Immature natural killer cell (primary cell): ENCODE data around the gene DNAJB12. TPM values are rescaled to one million over a fixed set of nuclear protein-coding genes. Genes with fewer than 3 reads are reported as not detected.
"Not testable (repeated sequence)": the region's sequence is repeated elsewhere in the genome, so short reads cannot be mapped to it uniquely, and the experiment has no call there.

ENCODE experiments used
- DNase-seq, 3 donors: peaks; one replicate each; pipeline ENCODE4 v3.0.0; 2022; ENCODE audit warnings: mixed read lengths in 1 of 3
- H3K27ac Mint-ChIP-seq, 6 donors: one replicate each; pipeline ENCODE4 v1.8.0; 2020; ENCODE audit warnings: mixed read lengths in 6 of 6, mild to moderate bottlenecking in 5 of 6, inconsistent platforms in 4 of 6, moderate library complexity in 3 of 6
- H3K27me3 Mint-ChIP-seq, 3 donors: one replicate each; pipeline ENCODE4 v1.8.0; 2020 to 2021; ENCODE audit warnings: low read depth in 3 of 3, mild to moderate bottlenecking in 3 of 3, mixed read lengths in 3 of 3, moderate library complexity in 3 of 3, inconsistent platforms in 1 of 3
- H3K36me3 Mint-ChIP-seq, 3 donors: one replicate each; pipeline ENCODE4 v1.8.0; 2020; ENCODE audit warnings: mixed read lengths in 3 of 3, inconsistent platforms in 2 of 3, mild to moderate bottlenecking in 2 of 3
- H3K4me1 Mint-ChIP-seq, 2 donors: one replicate each; pipeline ENCODE4 v1.8.0; 2020; ENCODE audit warnings: inconsistent platforms in 2 of 2, mild to moderate bottlenecking in 2 of 2, mixed read lengths in 2 of 2, moderate library complexity in 1 of 2
- H3K4me3 Mint-ChIP-seq, 5 donors: one replicate each; pipeline ENCODE4 v1.8.0; 2020; ENCODE audit warnings: mild to moderate bottlenecking in 5 of 5, mixed read lengths in 5 of 5, inconsistent platforms in 3 of 5, moderate library complexity in 3 of 5
- H3K9me3 Mint-ChIP-seq, 6 donors: one replicate each; pipeline ENCODE4 v1.8.0; 2020; ENCODE audit warnings: mild to moderate bottlenecking in 6 of 6, mixed read lengths in 6 of 6, inconsistent platforms in 4 of 6, moderate library complexity in 3 of 6
- polyA plus RNA-seq, 3 donors: library from polyadenylated mRNA; unstranded; fragments of 300-500 nt; fragmentation: Illumina TruSeq; gene quantifications; one replicate each; pipeline ENCODE4 v1.2.3, GENCODE V29; 2021

The DNAJB12 gene
- polyA plus RNA-seq, 3 donors from 2014 or later = 12.2 to 32.0 (median 12.4) TPM

- H3K27me3 Mint-ChIP-seq, DNase-seq, H3K4me3 Mint-ChIP-seq, H3K27ac Mint-ChIP-seq, H3K9me3 Mint-ChIP-seq: not testable (repeated sequence)
- Mint-ChIP-seq H3K36me3 (peaks cover 0 to 34% (median 9%) of the 10 kb centered on the region in 3 donors), H3K4me1 (peaks cover 20 to 31% of the 10 kb centered on the region in 2 donors)
Measured at GRCh38 chr10:72346117-72346516, 8.6 kb downstream of the DNAJB12 start.

DNA sequence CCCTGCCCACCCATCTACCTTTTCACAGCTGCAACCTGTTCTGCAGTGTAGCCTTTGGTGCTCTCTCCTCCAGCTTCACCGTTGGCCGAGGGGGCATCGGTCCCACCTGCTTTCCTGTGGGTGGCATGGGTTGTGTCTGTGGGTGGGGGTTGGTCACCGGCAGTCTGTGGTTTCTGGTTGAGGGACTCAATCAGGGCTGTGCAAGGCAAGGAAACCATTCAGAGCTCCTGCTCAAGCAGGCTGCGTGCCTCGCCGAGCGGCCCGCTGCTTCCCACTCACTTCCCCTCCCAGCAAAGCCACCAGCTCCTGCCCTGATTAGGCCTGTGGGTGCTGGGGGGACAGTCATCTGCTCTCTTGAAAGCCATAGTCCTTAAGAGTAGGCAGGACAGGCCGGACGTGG lies 9.8 kb downstream of the DNAJB12 start:
- Mint-ChIP-seq H3K4me1 (peaks cover 26 to 32% of the 10 kb centered on the region in 2 donors), H3K27me3 (peaks cover 0 to 4% (median 3%) of the 10 kb centered on the region in 3 donors), H3K36me3 (peaks cover 0 to 36% (median 3%) of the 10 kb centered on the region in 3 donors), H3K27ac (peak overlapping the region in 2 of 6 donors; percentile 49 to 55), H3K9me3 (no peaks in the 10 kb centered on the region), H3K4me3 (no peak overlapping the region)
- no peak for DNase-seq

DNA sequence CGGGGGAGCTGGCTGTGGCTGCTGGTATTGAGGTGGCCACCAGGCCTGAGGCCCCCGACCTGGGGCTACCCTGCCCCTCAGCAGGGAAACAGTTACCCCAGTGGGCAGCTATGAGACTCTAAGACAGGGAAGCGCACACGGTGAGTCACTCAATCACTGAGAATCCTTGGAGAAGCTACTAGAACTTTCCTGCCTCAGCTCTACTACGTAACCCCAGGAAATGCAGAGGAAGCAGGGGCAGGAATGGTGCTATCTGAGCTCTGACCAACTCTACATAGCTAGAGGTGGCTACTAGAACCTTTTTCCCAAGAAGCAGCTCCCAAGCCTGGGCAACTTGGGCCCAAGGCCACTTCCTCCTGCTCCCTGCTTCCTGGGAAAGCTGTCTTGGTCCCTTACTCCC lies 11.8 kb downstream of the DNAJB12 start:
- H3K27me3 Mint-ChIP-seq = peaks cover 0 to 4% (median 0%) of the 10 kb centered on the region in 3 donors
- H3K27ac Mint-ChIP-seq = peak overlapping the region in 2 of 6 donors; percentile 34 to 45
- no peaks in the 10 kb centered on the region for H3K9me3 Mint-ChIP-seq
- H3K4me1 Mint-ChIP-seq = peaks cover 18 to 22% of the 10 kb centered on the region in 2 donors
- H3K36me3 Mint-ChIP-seq = peaks cover 0 to 27% (median under 1%) of the 10 kb centered on the region in 3 donors
- no peak for DNase-seq
- no peak overlapping the region for H3K4me3 Mint-ChIP-seq

- peaks cover 37 to 42% of the 10 kb centered on the region in 2 donors for H3K4me1 Mint-ChIP-seq
- peaks cover 0 to 6% (median 0%) of the 10 kb centered on the region in 3 donors for H3K27me3 Mint-ChIP-seq
- peak overlapping the region in 1 of 5 donors; percentile 33 for H3K4me3 Mint-ChIP-seq
- no peaks in the 10 kb centered on the region for H3K9me3 Mint-ChIP-seq
- peak; percentile 76 to 81 (median 79) for DNase-seq
- peaks cover 0 to 37% (median 3%) of the 10 kb centered on the region in 3 donors for H3K36me3 Mint-ChIP-seq
- H3K27ac Mint-ChIP-seq = peak overlapping the region in 5 of 6 donors; percentile 30 to 78 (median 68)
Measured at GRCh38 chr10:72340510-72341261, 14.0 kb downstream of the DNAJB12 start.

- no peak for DNase-seq
- no peak overlapping the region for H3K4me3 Mint-ChIP-seq
- H3K27me3 Mint-ChIP-seq = peaks cover 9 to 26% (median 18%) of the 10 kb centered on the region in 3 donors
- peak overlapping the region in 1 of 6 donors; percentile 78 for H3K27ac Mint-ChIP-seq
- H3K9me3 Mint-ChIP-seq = no peaks in the 10 kb centered on the region
- H3K4me1 Mint-ChIP-seq = peaks cover 54 to 58% of the 10 kb centered on the region in 2 donors
- H3K36me3 Mint-ChIP-seq = peaks cover 0 to 30% (median 3%) of the 10 kb centered on the region in 3 donors
Measured at GRCh38 chr10:72338180-72338579, 16.5 kb downstream of the DNAJB12 start.

GRCh38 chr10:72337722-72338121 lies 17.0 kb downstream of the DNAJB12 start:
- Mint-ChIP-seq H3K9me3 (no peaks in the 10 kb centered on the region), H3K27me3 (peaks cover 9 to 27% (median 23%) of the 10 kb centered on the region in 3 donors), H3K4me3 (peak overlapping the region in 1 of 5 donors; percentile 2), H3K36me3 (peaks cover 0 to 29% (median 3%) of the 10 kb centered on the region in 3 donors), H3K4me1 (peaks cover 59 to 63% of the 10 kb centered on the region in 2 donors), H3K27ac (peak overlapping the region in 3 of 6 donors; percentile 23 to 99 (median 85))
- no peak for DNase-seq

DNA sequence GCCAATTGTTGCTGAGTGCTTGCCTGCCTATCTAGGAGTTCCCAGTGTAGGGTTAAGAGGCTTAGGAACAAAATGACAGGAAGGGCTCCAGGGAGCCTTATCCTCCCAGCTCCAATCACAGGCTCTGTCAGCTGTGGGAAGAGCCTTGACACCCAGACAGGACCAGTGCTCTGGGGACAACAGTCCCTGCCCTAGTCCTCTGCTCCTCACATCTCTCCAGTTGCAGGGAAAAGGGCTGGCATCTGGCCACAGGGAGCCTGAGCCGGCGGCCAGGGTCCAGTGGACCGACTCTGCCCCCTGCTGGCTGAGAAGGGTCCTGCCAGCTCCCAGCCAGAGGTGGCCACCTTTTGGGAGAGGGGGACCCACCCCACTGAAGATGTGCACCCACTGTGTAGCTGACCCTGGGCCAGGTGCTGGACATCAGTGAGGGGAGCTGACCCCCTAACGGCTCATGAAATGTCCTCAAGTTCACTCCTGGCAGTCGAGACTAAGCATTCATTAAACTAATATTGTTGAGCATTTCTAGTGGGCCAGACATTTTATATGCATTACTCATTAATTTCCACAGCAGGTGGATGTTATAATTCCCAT lies 17.6 kb downstream of the DNAJB12 start:
- peak overlapping the region; percentile 88 to 100 (median 97) for H3K27ac Mint-ChIP-seq
- peaks cover 0 to 23% (median 3%) of the 10 kb centered on the region in 3 donors for H3K36me3 Mint-ChIP-seq
- peaks cover 10 to 28% (median 25%) of the 10 kb centered on the region in 3 donors for H3K27me3 Mint-ChIP-seq
- H3K4me3 Mint-ChIP-seq = peak overlapping the region; percentile 33 to 84 (median 53)
- H3K9me3 Mint-ChIP-seq = no peaks in the 10 kb centered on the region
- DNase-seq = peak; percentile 65 to 70 (median 68)
- peaks cover 65 to 69% of the 10 kb centered on the region in 2 donors for H3K4me1 Mint-ChIP-seq

- Mint-ChIP-seq H3K27ac (peak overlapping the region; percentile 93 to 100 (median 98)), H3K27me3 (peaks cover 16 to 34% (median 32%) of the 10 kb centered on the region in 3 donors), H3K9me3 (no peaks in the 10 kb centered on the region), H3K4me3 (peak overlapping the region; percentile 57 to 84 (median 79)), H3K36me3 (peaks cover 0 to 23% (median 3%) of the 10 kb centered on the region in 3 donors), H3K4me1 (peaks cover 71 to 74% of the 10 kb centered on the region in 2 donors)
- no peak for DNase-seq
Measured at GRCh38 chr10:72336259-72337038, 18.3 kb downstream of the DNAJB12 start.

DNA sequence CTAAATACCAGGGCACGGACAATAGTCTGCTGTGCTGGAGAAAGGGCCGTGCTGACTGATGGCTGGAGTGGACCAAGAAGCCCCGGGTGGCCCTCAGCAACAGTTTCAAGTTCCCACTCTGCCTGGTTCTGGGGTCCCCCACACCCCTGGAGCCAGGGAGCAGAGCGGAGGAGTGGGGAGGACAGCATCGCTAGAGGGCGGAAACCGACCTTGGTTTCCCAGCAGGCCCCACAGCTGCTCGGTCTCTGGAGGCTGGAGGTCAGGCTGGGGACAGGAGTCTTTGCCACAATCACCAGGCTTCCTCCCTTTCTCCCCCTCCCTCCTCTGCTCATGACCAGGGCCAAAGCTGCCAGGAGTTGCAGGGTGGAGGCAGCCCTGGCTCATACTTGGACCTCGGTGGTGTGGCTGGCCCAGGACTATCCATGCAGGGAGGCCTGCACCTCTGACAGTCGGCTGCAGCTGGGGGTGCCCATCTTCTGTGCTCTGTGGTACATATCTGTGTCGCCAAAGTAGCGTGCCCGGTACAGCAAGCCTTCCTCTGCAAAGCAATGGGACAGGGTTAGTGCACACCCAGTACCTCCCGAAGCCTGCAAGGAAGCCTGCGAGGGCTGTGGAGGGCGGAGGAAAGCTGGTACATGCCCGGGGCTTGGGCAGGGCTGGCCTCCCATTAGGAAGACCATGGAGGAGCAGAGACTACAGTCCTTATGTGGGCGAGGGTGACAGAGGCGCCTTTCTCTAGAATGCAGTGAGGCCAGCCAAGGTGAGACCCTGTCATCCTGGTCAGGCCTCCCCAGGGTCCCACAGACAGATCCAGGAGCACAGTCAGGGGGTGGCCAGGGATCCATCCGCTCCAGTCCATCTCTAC lies 19.1 kb downstream of the DNAJB12 start:
- Mint-ChIP-seq H3K4me3 (peak overlapping the region; percentile 74 to 88 (median 83)), H3K36me3 (peaks cover 0 to 18% (median 3%) of the 10 kb centered on the region in 3 donors), H3K4me1 (peaks cover 73 to 76% of the 10 kb centered on the region in 2 donors), H3K27me3 (peaks cover 17 to 39% (median 37%) of the 10 kb centered on the region in 3 donors), H3K9me3 (no peaks in the 10 kb centered on the region), H3K27ac (peak overlapping the region; percentile 93 to 100 (median 98))
- peak; percentile 80 to 83 (median 82) for DNase-seq

DNA sequence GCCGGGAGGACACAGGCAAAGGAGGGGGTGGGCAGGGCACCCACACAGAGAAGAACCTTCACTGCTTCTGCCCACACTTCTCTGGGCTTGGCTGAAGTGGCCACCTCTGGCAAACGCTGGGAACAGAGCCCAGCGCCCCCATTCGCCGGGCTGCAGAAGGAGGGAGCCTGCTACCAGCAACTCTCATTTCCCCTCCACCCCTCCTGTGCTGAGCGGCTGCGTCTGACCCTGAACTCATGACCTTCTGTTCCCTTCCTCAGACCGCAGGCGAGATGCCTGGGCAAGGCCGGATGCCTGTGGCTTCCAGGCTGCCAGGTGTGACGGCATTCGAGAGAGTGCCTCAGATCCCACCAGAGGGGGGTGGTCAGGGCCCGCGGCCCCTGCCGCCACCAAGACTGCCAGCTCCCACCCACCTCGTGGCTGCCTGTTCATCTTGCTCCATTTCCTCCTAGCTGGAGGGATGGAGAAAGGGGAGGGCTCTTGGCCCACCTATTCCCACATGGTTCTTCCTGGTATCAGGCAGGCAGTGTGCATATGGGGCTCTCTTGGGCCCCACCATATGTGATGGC lies 19.8 kb downstream of the DNAJB12 start:
- no peaks in the 10 kb centered on the region for H3K9me3 Mint-ChIP-seq
- peaks cover 76 to 78% of the 10 kb centered on the region in 2 donors for H3K4me1 Mint-ChIP-seq
- peak overlapping the region; percentile 74 to 88 (median 83) for H3K4me3 Mint-ChIP-seq
- H3K27ac Mint-ChIP-seq = peak overlapping the region; percentile 93 to 100 (median 98)
- DNase-seq = peak; percentile 98 to 99 (median 99)
- peaks cover 17 to 43% (median 42%) of the 10 kb centered on the region in 3 donors for H3K27me3 Mint-ChIP-seq
- peaks cover 0 to 15% (median 3%) of the 10 kb centered on the region in 3 donors for H3K36me3 Mint-ChIP-seq

GRCh38 chr10:72334196-72334824 lies 20.4 kb downstream of the DNAJB12 start:
- Mint-ChIP-seq H3K27ac (peak overlapping the region; percentile 93 to 100 (median 98)), H3K9me3 (no peaks in the 10 kb centered on the region), H3K27me3 (peaks cover 17 to 43% (median 42%) of the 10 kb centered on the region in 3 donors), H3K4me3 (peak overlapping the region; percentile 74 to 88 (median 83)), H3K36me3 (peaks cover 0 to 15% (median 3%) of the 10 kb centered on the region in 3 donors), H3K4me1 (peaks cover 82 to 83% of the 10 kb centered on the region in 2 donors)
- peak in 1 of 3 donors; percentile 36 for DNase-seq
